Activated naive CD4-positive, alpha-beta T cell treated with anti-CD3 and anti-CD28 coated beads, Interleukin-2, amount 50 U/mL, for 24 hours (primary cell): ENCODE results near the gene ING5.
A peak's percentile ranks its signal among the peaks of the same experiment; 100 is the strongest.

Experiments
- H3K27ac Mint-ChIP-seq: one replicate; pipeline ENCODE4 v1.8.0; 2021; ENCODE audit warnings: mild to moderate bottlenecking, mixed read lengths
- H3K27me3 Mint-ChIP-seq: one replicate; pipeline ENCODE4 v1.8.0; 2021; ENCODE audit warnings: mixed read lengths
- H3K36me3 Mint-ChIP-seq: one replicate; pipeline ENCODE4 v1.8.0; 2021; ENCODE audit warnings: mixed read lengths
- H3K4me1 Mint-ChIP-seq: one replicate; pipeline ENCODE4 v1.8.0; 2021; ENCODE audit warnings: mixed read lengths
- H3K4me3 Mint-ChIP-seq: one replicate; pipeline ENCODE4 v1.8.0; 2021; ENCODE audit warnings: mild to moderate bottlenecking, mixed read lengths
- H3K9me3 Mint-ChIP-seq: one replicate; pipeline ENCODE4 v1.8.0; 2021; ENCODE audit warnings: mixed read lengths

ING5 gene

DNA sequence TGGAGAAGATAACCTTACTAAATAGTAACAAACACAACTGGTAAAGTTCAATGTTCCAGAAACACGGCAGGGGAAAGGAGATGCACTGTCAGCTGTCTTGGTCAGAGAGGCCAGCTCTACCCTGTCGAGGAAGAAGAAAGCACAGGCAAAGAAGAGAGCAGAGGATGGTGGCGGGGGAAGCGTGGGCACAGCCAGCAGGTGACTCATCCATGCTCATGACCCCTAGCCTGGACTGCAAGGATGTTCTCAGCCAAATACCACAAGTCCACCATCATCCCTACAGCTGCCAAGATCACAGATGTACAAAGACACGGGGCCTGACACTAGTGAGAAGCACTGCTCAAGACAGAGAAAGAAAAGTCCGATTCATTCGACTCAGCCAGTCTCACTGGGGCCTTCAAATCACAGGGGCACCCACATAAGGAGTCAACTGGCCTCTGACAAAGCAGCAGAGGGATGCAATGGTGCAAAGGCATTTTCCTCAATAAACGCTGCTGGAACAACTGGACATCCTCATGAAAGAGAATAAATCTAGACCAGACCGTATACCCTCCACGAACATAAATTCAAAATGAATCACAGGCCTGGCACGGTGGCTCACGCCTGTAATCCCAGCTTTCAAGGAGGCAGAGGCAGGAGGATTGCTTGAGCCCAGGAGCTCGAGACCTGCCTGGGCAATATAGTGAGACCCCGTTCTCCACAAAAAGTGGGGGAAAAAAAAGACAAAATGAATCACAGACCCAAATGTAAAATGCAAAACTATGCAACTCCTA, 20.8 kb upstream of the ING5 start:
- peaks cover 25% of the 10 kb centered on the region for H3K4me1 Mint-ChIP-seq
- no peaks in the 10 kb centered on the region for H3K27me3 Mint-ChIP-seq
- no peak overlapping the region for H3K4me3 Mint-ChIP-seq
- peak overlapping the region; percentile 1 for H3K27ac Mint-ChIP-seq
- H3K9me3 Mint-ChIP-seq = no peaks in the 10 kb centered on the region
- H3K36me3 Mint-ChIP-seq = peaks cover 6% of the 10 kb centered on the region

- peak overlapping the region; percentile 87 for H3K27ac Mint-ChIP-seq
- H3K4me3 Mint-ChIP-seq = peak overlapping the region; percentile 95
- no peaks in the 10 kb centered on the region for H3K27me3 Mint-ChIP-seq
- peaks cover 36% of the 10 kb centered on the region for H3K4me1 Mint-ChIP-seq
- no peaks in the 10 kb centered on the region for H3K9me3 Mint-ChIP-seq
- H3K36me3 Mint-ChIP-seq = peaks cover 3% of the 10 kb centered on the region
Observed at GRCh38 chr2:241686324-241686649, 15.6 kb upstream of the ING5 start.

DNA sequence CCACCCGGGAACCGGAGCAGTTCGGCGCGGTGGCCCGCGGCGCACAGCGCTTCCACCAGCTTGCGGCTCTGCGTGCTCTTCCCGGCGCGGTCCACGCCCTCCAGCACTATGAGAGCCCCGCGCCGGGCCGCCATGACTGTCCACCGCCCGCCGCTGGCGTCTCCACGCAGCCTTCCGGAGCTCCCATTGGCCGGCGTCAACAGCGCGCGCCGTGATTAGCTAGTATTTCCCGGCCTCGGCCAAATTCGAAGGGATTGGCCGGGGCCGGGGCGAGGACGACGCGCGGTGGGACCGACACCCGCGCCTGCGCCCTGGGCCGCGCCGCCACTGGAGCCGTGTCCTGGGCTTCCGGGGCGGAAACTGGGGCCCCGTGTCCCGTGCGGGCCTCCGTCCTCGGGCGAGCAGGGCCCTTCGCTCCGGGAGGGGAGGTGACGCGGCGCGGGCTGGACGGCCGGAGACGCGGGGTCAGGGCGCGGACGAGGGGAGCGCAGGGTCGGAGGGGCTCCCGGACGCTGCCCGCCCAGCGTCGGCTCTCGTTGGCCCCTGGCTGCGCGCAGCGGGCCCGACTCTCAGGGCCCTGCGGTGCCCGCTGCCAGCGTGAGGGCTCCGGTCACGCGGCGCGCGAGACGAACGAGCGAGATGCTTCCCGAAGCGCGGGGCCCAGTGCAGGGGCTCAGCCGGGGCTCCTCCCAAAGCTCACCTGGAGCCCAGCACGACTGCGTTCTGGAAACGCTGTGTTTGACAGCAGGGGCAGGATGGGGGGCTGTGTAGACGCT, 15.0 kb upstream of the ING5 start, which contains the start of gene DTYMK:
TSS of gene DTYMK (minus strand) at position 166 of the 776 bp plus-strand sequence. CDS start at position 134, 32 bp downstream.
- peak within 1 kb of the TSS; percentile 94 for H3K27ac Mint-ChIP-seq
- H3K27me3 Mint-ChIP-seq = no peaks in the 10 kb centered on the region
- H3K4me1 Mint-ChIP-seq = peaks cover 32% of the 10 kb centered on the region
- no peaks in the 10 kb centered on the region for H3K9me3 Mint-ChIP-seq
- H3K36me3 Mint-ChIP-seq = peaks cover 3% of the 10 kb centered on the region
- H3K4me3 Mint-ChIP-seq = peak within 1 kb of the TSS; percentile 95

GRCh38 chr2:241689306-241689705, 12.5 kb upstream of the ING5 start:
- Mint-ChIP-seq H3K27me3 (no peaks in the 10 kb centered on the region), H3K27ac (peak overlapping the region; percentile 2), H3K9me3 (no peaks in the 10 kb centered on the region), H3K4me1 (peaks cover 26% of the 10 kb centered on the region), H3K4me3 (peak overlapping the region; percentile 68), H3K36me3 (peaks cover 7% of the 10 kb centered on the region)

DNA sequence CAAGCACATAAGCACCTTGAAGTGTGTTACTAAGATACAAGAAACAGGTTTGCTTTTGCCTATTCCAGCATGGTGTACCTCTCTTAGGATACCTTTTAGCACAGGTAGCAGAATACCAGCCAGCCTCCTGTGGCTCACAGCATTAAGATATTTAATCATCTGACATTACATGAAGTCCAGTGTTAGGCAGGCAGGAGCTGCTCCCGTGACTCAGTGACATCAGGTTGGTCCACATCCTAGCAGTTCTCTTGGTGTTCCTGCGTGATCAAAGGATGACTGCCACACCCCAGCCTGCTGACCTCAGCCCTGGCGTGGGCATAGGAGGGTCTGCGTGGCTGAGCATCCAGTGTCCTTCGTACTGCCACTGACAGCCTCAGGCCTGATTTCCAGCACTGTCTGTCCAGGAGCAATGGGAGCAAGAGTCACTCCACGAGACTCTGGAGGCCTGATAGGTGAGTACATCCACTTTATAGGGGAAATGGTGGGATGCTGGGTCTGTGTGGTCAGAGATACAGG, 11.6 kb upstream of the ING5 start:
- Mint-ChIP-seq H3K9me3 (no peaks in the 10 kb centered on the region), H3K27me3 (no peaks in the 10 kb centered on the region), H3K36me3 (peaks cover 5% of the 10 kb centered on the region), H3K27ac (no peak overlapping the region), H3K4me3 (no peak overlapping the region), H3K4me1 (peaks cover 21% of the 10 kb centered on the region)

DNA sequence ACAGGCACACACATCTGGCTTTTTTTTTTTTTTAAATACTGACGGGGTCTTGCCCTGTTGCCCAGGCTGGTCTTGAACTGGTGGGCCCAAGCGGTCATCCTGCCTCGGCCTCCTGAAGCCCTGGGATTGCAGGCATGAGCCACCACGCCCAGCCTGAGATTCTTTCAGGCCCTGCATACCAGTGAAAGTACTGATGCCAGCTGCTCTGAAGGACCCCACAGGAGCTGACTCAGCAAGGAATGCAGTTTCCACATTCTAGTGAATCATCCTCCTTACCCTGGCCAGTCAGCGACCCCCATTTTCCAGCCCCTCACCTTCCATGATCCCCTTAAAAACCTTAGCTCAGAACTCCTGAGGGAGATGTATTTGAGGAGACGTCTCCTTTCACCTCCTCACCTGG, 9.4 kb upstream of the ING5 start:
- Mint-ChIP-seq H3K9me3 (no peaks in the 10 kb centered on the region), H3K4me3 (no peak overlapping the region), H3K27ac (no peak overlapping the region), H3K27me3 (no peaks in the 10 kb centered on the region), H3K4me1 (peaks cover 14% of the 10 kb centered on the region), H3K36me3 (peaks cover 5% of the 10 kb centered on the region)

DNA sequence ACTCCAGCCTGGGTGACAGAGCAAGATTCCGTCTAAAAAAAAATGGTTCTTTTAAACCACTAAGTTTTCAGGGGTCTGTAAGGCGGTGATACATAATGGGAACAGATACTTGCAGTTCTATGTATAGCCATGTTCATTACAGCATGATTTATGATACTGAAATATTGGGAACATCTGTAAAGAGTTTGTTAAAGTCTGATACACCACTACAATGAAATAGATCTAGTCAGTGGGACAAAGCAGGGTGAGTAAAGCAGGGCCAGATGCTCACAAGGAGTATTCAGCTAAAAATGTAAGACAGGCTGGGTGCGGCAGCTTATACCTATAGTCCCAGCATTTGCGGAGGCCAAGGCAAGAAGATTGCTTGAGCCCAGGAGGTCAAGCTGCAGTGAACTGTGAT, 6.2 kb upstream of the ING5 start:
- Mint-ChIP-seq H3K27ac (no peak overlapping the region), H3K4me1 (peaks cover 8% of the 10 kb centered on the region), H3K36me3 (peaks cover 5% of the 10 kb centered on the region), H3K27me3 (no peaks in the 10 kb centered on the region), H3K4me3 (no peak overlapping the region), H3K9me3 (no peaks in the 10 kb centered on the region)

GRCh38 chr2:241701149-241701398, 765 bp upstream of the ING5 start:
- peaks cover 31% of the 10 kb centered on the region for H3K4me1 Mint-ChIP-seq
- H3K27me3 Mint-ChIP-seq = no peaks in the 10 kb centered on the region
- H3K36me3 Mint-ChIP-seq = peaks cover 5% of the 10 kb centered on the region
- H3K4me3 Mint-ChIP-seq = peak overlapping the region; percentile 91
- H3K9me3 Mint-ChIP-seq = no peaks in the 10 kb centered on the region
- H3K27ac Mint-ChIP-seq = peak overlapping the region; percentile 94

DNA sequence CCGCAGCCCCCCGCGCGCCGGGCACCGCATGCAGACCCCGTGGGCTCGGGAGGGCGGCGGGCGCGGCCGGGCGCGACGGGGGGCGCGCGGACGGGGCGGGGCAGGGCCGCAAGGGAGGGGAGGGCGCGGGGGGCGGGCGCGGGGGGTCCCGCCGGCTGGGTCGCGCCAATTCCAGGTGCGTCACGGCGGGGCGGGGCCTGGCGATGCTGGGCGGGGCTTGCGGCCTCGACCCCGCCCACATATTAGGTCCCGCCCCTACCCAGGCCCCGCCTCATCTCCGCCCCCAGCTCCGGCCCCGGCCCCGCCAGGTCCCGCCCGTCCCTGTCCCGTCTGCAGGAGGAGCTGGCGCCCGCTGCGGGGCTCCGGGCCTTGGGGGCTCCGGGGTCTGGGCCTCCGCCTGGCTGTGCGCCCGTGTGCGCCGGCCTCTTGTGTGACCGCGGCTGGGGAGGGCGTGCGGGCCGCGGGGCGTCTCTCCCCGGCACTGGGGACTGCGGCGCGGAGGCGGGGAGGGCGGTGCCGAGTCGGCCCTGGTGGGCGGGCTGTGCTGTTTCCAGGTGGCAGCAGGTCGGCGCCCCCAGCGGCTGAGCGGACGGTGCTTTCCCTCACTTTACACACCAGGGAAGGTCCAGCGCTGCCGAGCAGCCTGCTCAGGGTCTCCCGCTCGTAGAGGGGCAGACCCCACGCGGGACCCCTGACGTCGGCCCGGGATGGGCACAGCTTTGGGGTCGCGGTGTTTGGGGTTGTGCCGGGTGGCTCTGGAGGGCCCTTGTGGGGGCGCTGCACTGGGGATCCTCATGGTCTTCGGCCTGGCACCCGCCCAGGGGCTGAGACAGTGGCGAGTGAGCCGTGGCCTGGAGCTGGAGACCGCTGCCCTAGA, 554 bp downstream of the ING5 start:
- Mint-ChIP-seq H3K27ac (peak overlapping the region; percentile 39), H3K36me3 (peaks cover 10% of the 10 kb centered on the region), H3K4me3 (peak overlapping the region; percentile 85), H3K9me3 (no peaks in the 10 kb centered on the region), H3K4me1 (peaks cover 31% of the 10 kb centered on the region), H3K27me3 (no peaks in the 10 kb centered on the region)

GRCh38 chr2:241703032-241703604, 1.3 kb downstream of the ING5 start:
- H3K27me3 Mint-ChIP-seq = no peaks in the 10 kb centered on the region
- peaks cover 10% of the 10 kb centered on the region for H3K36me3 Mint-ChIP-seq
- peak overlapping the region; percentile 39 for H3K27ac Mint-ChIP-seq
- peaks cover 31% of the 10 kb centered on the region for H3K4me1 Mint-ChIP-seq
- H3K4me3 Mint-ChIP-seq = peak overlapping the region; percentile 85
- H3K9me3 Mint-ChIP-seq = no peaks in the 10 kb centered on the region

DNA sequence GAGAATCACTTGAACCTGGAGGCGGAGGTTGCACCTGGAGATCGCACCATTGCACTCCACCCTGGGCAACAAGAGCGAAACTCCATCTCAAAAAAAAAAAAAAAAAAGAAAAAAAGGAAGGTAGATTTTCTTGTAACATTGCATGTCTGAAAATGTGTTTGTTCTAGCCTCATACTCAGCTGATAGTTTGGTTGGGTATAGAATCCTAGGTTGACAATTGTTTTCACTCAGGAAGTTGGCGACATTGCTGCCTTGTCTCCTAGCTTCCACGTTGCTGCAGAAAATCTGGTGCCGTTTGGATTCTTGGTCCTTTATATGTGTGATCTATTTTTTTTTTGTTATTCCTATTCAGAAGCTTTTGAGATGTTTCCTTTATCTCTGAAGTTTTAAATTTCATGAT, 4.7 kb downstream of the ING5 start:
- Mint-ChIP-seq H3K36me3 (peaks cover 17% of the 10 kb centered on the region), H3K9me3 (no peaks in the 10 kb centered on the region), H3K4me3 (no peak overlapping the region), H3K27ac (no peak overlapping the region), H3K27me3 (no peaks in the 10 kb centered on the region), H3K4me1 (peaks cover 19% of the 10 kb centered on the region)

DNA sequence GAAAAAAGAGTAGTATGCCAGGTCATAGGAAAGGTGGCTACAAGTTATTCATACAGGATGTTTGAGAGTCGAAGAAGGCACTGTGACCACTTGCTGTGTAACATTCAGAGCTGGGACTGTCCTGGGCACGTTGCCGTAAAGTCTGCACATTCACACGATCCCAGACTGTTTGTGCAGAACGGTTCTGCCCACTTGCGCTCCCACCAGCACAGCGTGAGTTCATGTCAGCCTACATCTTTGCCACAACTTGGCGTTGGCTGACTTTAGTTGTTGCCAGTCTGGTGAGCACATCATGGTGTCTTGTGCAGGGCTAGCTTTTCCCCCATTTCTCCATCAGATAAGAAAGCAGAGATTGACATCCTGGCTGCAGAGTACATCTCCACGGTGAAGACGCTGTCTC, 7.0 kb downstream of the ING5 start:
- peaks cover 20% of the 10 kb centered on the region for H3K36me3 Mint-ChIP-seq
- H3K9me3 Mint-ChIP-seq = no peaks in the 10 kb centered on the region
- no peak overlapping the region for H3K4me3 Mint-ChIP-seq
- H3K4me1 Mint-ChIP-seq = peaks cover 9% of the 10 kb centered on the region
- no peak overlapping the region for H3K27ac Mint-ChIP-seq
- H3K27me3 Mint-ChIP-seq = no peaks in the 10 kb centered on the region

GRCh38 chr2:241719093-241719492, 17.3 kb downstream of the ING5 start:
- H3K27ac Mint-ChIP-seq = no peak overlapping the region

DNA sequence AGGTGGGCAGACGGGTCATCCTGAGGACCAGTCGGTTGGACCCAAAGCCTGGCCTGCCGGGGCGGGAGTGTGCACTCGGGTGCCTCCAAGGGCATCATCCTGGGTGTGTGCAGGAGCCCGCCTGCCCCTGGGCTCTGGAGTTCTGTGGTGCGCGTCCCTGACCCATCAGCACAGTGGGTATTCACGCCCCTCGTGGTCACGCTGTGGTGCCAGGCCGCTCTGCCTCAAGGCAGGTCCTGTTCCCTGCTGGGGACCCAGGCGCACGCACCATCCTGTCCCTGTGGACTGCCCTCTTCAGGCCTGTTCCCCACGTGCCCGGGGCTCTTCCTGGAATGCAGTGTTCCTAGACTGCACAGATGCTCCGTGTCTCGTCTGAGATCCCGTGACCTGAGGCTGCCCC, 18.3 kb downstream of the ING5 start:
- Mint-ChIP-seq H3K4me3 (no peak overlapping the region), H3K36me3 (peaks cover 13% of the 10 kb centered on the region), H3K27me3 (no peaks in the 10 kb centered on the region), H3K4me1 (no peaks in the 10 kb centered on the region), H3K27ac (no peak overlapping the region), H3K9me3 (no peaks in the 10 kb centered on the region)

More at GRCh38 chr2:241719093-241719492, 17.3 kb downstream of the ING5 start:
- H3K27me3 Mint-ChIP-seq = no peaks in the 10 kb centered on the region
- no peaks in the 10 kb centered on the region for H3K4me1 Mint-ChIP-seq
- peaks cover 20% of the 10 kb centered on the region for H3K36me3 Mint-ChIP-seq
- no peaks in the 10 kb centered on the region for H3K9me3 Mint-ChIP-seq
- H3K4me3 Mint-ChIP-seq = no peak overlapping the region

GRCh38 chr2:241720560-241720959, 18.7 kb downstream of the ING5 start:
- H3K4me3 Mint-ChIP-seq = no peak overlapping the region
- H3K4me1 Mint-ChIP-seq = no peaks in the 10 kb centered on the region
- H3K27me3 Mint-ChIP-seq = no peaks in the 10 kb centered on the region
- no peaks in the 10 kb centered on the region for H3K9me3 Mint-ChIP-seq
- no peak overlapping the region for H3K27ac Mint-ChIP-seq
- peaks cover 13% of the 10 kb centered on the region for H3K36me3 Mint-ChIP-seq
